ENCODE data around the gene FIBIN.
"Not testable (repeated sequence)": the region's sequence is repeated elsewhere in the genome, so short reads cannot be mapped to it uniquely, and the experiment has no call there.

The FIBIN gene

GRCh38 chr11:26993965-26994457 lies at the start of gene FIBIN:
TSS of gene FIBIN (plus strand) at chr11:26994112. CDS start at chr11:26994527, 415 bp downstream.
- DNase-seq (ENCODE audit: low read depth): no peak

DNA sequence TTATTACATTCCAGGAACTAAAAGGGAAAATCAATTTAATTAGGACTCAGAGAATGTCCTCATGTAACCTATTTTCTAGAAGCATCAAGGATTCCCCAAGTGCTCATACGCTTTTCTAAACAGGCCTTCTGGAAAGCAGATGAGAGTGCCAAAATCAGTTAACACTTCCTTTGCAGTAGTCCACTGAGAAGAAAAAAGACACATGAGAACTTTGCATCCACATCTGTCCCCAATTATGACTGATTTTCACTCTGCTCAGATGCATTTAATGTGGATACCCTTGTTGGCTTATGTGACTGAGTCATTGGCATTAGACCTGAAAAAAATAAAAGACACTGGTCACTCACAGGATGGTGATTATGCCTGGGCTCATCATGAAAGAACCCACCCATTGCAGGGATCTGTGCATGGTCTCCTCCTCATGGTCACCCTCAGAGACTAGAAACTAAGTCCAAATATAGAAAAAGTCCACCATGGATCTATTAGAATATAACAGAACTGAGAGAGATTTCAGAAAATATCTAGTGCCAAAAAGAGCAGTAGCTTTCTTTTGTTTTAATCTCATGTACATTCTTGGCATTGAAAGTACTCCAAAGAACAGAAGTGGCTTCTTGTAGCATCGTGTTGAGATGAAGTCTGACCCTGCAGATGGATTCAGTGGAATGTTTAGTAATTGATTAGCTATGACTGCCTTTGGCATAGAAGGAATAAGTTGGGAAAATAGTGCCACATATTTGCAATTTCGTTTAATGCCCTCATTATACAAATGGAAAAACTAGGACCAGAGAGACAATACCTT lies 48.8 kb upstream of the FIBIN start:
- DNase-seq (ENCODE audit: low read depth): no peak

DNA sequence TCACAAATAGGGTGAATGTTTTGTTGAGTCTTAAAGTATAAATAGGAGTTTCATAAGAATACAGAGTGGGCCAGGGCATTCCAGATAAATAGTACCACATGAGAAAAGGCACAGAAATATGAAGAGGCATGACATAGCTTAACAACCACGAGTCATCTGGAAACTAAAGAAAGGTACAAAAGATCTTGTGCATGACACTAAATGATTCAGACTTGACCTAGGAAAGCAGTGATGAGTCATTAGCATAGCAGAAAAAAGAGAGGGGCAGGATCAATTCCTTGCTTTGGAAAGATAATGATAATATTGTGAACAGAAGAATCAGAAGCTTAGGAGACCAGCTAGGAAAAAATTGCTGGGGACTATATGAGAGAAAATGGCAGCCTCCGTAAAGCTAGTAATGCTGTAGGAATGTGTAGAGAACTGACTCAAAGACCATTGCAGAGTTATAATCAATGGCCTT lies 47.6 kb upstream of the FIBIN start:
- no peak for DNase-seq (ENCODE audit: low read depth)

GRCh38 chr11:26947379-26947844 lies 46.5 kb upstream of the FIBIN start:
- DNase-seq (ENCODE audit: low read depth): no peak

- no peak for DNase-seq (ENCODE audit: low read depth)
Observed at GRCh38 chr11:26947904-26948639, 45.8 kb upstream of the FIBIN start.

- no peak for DNase-seq (ENCODE audit: low read depth)
Observed at GRCh38 chr11:26948881-26949280, 45.0 kb upstream of the FIBIN start.

DNA sequence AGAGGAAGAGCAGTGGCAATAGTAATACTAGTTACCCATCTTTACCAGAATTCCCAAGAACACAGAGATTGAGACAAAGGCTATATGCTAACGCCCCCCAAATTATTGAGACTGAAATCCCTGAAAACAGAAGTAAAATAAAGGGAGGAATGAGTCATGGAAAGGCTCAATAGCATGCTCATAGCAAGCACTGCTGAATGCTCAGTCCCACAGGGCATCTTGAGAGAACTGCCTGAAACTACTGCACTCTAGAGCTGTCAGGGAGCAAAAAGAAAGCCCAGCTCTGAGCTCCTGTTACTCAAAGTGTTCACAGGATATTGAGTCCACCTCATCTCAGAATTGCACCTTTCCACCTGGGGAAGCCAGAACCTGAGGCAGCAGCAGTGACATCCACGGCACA lies 44.1 kb upstream of the FIBIN start:
- no peak for DNase-seq (ENCODE audit: low read depth)

GRCh38 chr11:26950260-26950719 lies 43.6 kb upstream of the FIBIN start:
- DNase-seq (ENCODE audit: low read depth): no peak

DNA sequence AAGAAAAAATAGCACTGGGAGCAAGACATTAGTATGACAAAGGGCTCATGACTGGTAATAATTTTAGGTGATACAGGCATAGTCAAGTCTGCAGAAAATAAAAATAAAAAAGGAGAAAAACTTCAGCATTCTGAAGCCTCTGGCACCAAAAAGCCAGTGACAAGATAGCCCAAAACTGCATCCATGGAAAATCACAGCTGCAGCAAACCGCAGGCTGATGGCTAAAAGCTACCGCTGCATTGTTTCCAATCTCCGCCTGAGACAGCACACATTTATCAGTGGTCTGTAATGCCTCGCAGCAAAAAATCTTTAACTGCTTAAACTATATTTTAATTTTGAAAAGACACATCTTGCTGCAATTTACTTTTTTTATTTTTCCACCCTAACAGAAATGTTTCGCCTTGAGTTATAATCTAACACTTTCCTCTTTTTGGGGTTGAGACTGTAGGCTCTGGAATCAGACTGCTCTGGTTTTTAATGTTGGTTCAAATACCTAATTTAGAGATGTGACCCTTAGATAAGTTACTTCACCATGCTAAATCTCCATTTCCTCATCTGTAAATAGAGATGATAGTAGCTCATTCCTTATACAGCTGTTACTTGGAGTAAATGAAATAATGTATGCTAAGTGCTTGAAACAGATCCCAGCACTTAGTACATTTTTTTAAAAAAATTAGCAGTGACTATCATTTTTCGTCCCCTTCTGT lies 42.0 kb upstream of the FIBIN start:
- DNase-seq (ENCODE audit: low read depth): no peak

DNA sequence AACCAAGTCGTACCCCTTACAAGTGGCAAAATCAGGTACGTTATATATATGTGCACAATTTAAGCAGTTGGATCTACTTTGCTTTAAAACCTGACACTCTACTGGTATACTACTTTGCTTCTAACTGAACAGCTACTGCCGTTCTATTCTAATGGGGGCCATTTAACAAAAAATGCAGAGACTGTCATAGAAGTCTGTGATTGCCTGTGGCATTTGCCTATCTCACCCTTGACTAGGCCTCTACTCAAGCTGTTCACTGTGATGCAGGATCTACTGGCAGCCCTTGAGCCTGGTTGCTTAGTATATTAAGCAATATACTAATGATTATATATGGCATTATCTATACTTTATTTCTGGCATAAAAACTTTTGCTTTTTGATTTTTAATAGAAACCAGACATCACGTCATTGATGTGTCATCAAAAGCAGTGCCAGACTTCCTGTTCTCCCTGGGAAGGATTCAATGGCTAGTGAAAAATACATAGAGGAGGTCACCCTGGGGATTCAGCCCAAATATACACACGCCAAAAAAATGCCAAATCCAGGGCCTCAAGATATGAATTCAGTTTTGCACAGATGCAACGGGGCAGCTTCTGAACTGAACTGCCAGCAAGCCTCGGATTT lies 40.0 kb upstream of the FIBIN start:
- DNase-seq (ENCODE audit: low read depth): no peak

DNA sequence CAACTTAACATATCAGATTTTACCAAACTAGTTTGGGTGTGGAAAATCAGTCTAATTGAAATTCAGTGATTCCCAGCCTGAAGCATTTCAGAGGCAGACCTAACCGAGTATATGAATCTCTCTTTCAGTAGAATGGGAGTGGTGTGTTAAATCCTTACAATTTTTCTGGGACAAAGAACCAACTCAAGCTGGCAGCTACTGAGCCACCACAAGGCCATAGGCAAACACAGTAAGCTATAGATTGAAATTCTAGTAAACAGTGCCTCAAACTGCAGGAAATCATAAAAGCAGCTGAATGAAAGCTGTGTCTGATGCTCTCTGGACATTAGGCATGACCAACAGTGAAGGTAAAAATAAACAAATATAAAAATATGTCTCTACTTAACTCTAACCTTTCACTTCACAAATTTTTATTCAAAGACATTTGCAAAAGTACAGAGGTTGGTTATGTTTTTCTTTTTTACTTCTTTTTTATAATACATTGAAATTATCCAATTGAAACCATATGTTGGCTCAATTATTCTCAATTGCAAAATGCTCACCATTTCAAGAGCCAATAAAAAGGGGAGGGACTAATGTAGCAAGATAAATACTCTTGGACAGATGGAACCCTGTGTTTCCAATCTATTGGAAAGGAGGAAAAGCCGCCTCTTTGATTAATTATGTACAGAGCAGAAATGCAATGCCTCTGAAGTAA lies 35.8 kb upstream of the FIBIN start:
- DNase-seq (ENCODE audit: low read depth): no peak

DNA sequence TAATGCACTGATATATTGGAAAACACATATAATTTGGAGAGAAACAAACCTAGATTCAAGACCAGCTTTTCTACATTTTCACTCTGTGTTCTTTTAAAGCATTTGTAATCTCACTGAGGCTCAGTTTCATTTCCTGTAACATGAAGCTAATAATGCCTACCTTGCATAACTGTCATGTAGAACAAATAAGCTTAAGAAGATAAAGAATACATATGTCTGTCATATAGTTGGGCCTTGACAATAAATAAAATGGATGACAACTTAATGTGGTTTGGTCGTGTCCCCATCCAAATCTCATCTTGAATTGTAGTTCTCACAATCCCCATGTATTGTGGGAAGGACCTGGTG lies 35.2 kb upstream of the FIBIN start:
- no peak for DNase-seq (ENCODE audit: low read depth)

DNA sequence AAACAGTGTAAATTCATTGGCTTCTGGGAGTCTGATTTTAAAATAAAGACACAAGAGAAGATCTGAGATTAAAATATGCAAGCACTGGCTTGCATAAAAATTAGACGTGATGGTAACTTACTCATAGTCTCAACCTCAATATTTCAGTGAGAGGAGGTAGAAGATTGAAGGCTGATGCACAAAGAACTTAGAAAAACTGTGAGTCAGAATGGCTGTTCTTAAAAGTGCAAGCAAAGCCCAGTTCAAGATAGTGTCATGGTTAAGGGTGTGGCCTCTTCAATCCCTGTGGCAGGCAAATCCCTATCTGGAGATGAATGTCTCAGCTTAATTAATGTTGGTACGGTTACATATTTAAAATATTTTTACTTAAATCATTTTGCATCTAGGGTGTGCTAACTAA lies 33.6 kb upstream of the FIBIN start:
- DNase-seq (ENCODE audit: low read depth): no peak

GRCh38 chr11:26963764-26964163 lies 30.1 kb upstream of the FIBIN start:
- no peak for DNase-seq (ENCODE audit: low read depth)

DNA sequence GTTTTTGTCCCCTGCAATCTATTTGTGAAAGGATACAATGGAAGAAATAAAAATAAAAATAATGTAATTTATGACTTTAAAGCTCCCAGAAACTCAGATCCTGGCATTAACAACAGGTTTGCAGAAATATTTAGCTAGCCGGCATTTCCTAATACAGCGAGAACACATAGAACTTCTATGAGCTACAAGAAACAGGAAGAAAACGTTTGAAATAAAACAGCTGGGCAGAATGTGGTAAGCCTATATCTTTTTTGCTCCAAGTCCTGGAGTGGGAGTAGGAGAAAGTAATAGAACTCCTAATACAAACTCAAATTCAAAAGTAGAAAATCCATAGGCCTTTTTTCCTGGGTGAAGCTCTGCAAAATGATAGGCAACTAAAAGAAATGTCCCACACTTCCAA lies 29.6 kb upstream of the FIBIN start:
- DNase-seq (ENCODE audit: low read depth): no peak

- DNase-seq (ENCODE audit: low read depth): not testable (repeated sequence)
Observed at GRCh38 chr11:26964847-26965485, 28.9 kb upstream of the FIBIN start.

GRCh38 chr11:26971961-26972360 lies 22.0 kb upstream of the FIBIN start:
- DNase-seq (ENCODE audit: low read depth): no peak

GRCh38 chr11:26974069-26974783 lies 19.7 kb upstream of the FIBIN start:
- no peak for DNase-seq (ENCODE audit: low read depth)

DNA sequence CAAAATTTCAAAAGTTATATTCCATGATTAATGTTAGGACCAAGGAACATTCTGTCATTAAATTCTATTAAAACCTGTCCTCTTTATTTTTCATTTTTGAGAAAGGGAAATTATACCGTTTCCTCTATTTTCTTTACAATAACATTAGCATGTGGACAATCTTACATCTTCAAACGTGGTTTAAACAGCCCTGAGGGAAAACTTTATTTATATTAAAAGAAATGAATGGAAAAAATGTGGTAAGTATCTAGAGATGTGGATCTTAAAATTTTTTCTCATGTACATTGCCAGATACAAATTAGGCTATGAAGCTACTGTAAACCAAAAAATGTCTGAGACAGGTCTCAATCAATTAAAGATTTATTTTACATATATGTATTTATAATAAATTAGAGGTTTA lies 18.9 kb upstream of the FIBIN start:
- no peak for DNase-seq (ENCODE audit: low read depth)

GRCh38 chr11:26976389-26976788 lies 17.5 kb upstream of the FIBIN start:
- no peak for DNase-seq (ENCODE audit: low read depth)

Data from T-helper 22 cell (primary cell).